K562 (cell line): ENCODE measurements around the gene MAST4. TPM values are rescaled to one million over a fixed set of nuclear protein-coding genes. Genes with fewer than 3 reads are reported as not detected.

Source experiments
- ATAC-seq: fragments of 200-7000 bp; cut with Tn5 transposase; 3 replicates; pipeline ENCODE4 v1.9.1; 2020; ENCODE audit warnings: moderate library complexity
- BruUV-seq: library from RNA; stranded (reverse); fragments of 400-500 nt; replicated peaks from 2 replicates; lab custom pipeline; 2021; lab: Mats Ljungman, UMichigan
- CTCF ChIA-PET: fragments of 300-600 bp; formaldehyde crosslinking; extraction: SDS; loops from one replicate; lab custom pipeline; 2021; ENCODE audit warnings: low intra/inter-chr PET ratio; lab: Yijun Ruan, JAX
- POLR2A ChIA-PET: fragments of 300-600, 350-650 bp; sonication (Branson Sonifier 250); formaldehyde crosslinking; extraction: SDS; loops from one replicate; lab custom pipeline; 2021; ENCODE audit warnings: antibody characterized with exemption, inconsistent platforms; lab: Yijun Ruan, JAX
- DNase-seq, 4 experiments: peaks; one replicate each; pipeline versions ENCODE4 v3.0.0 to v3.0.0-alpha.2; 2011 to 2018; ENCODE audit warnings: low spot score in 3 of 4, mixed read lengths in 3 of 4; ENCODE audit errors: extremely low read depth in 1 of 4
- FAIRE-seq: peaks from 2 replicates; lab custom pipeline; 2011; peaks lifted over from hg19 to GRCh38; lab: Jason Lieb, UNC
- H2AFZ ChIP-seq: 2 replicates; pipeline ENCODE4 v1.6.0; 2011; ENCODE audit warnings: low read depth, low read length, control low read depth, inconsistent platforms
- H3K27ac ChIP-seq: fragments of 200-600 bp; 3 replicates; pipeline ENCODE4 v1.8.0; 2011; ENCODE audit warnings: low read depth, mild to moderate bottlenecking, control low read depth, inconsistent platforms, low read length, moderate library complexity, mixed read lengths; ENCODE audit errors: extremely low read depth
- H3K27me3 ChIP-seq, 2 experiments: fragments of 300-600 bp in 1 of 2; 2 replicates in 1 of 2; 3 replicates in 1 of 2; pipeline versions ENCODE4 v1.6.0 to v1.8.0; 2011; ENCODE audit warnings: inconsistent platforms in 2 of 2, low read length in 2 of 2, mild to moderate bottlenecking in 1 of 2, mixed read lengths in 1 of 2, moderate library complexity in 1 of 2; ENCODE audit not compliant: control insufficient read depth in 2 of 2, insufficient read depth in 2 of 2
- H3K36me3 ChIP-seq: fragments of 300-600 bp; 3 replicates; pipeline ENCODE4 v1.8.0; 2011; ENCODE audit warnings: mild to moderate bottlenecking, low read length, inconsistent platforms; ENCODE audit not compliant: control insufficient read depth, insufficient read depth
- H3K4me1 ChIP-seq, 2 experiments: fragments of 200-600 bp in 1 of 2; replicated peaks in 1 of 2; 2 replicates in 1 of 2; 3 replicates in 1 of 2; pipeline versions ENCODE4 v1.5.1 to v1.8.0; 2011; ENCODE audit warnings: inconsistent platforms in 2 of 2, low read length in 2 of 2, mild to moderate bottlenecking in 1 of 2, mixed read lengths in 1 of 2, moderate library complexity in 1 of 2; ENCODE audit not compliant: control insufficient read depth in 2 of 2, insufficient read depth in 2 of 2
- H3K4me2 ChIP-seq: 2 replicates; pipeline ENCODE4 v1.6.1; 2011; ENCODE audit warnings: low read length, control low read depth, inconsistent platforms, mixed read lengths; ENCODE audit not compliant: insufficient read depth
- H3K4me3 ChIP-seq: fragments of 200-600 bp; sonication (generic), shearing (Covaris generic); 2 replicates; pipeline ENCODE4 v1.5.1; 2016; ENCODE audit warnings: control low read depth, inconsistent platforms
- H3K79me2 ChIP-seq: fragments of 200-600 bp; 3 replicates; pipeline ENCODE4 v1.8.0; 2011; ENCODE audit warnings: low read length, inconsistent platforms; ENCODE audit not compliant: control insufficient read depth, insufficient read depth
- H3K9ac ChIP-seq, 2 experiments: 2 replicates each; pipeline versions ENCODE4 v1.6.0 to v1.6.1; 2011; ENCODE audit warnings: low read depth in 2 of 2, low read length in 2 of 2, control low read depth in 1 of 2, inconsistent platforms in 1 of 2, mild to moderate bottlenecking in 1 of 2, mixed read lengths in 1 of 2; ENCODE audit not compliant: insufficient read depth in 1 of 2
- H3K9me1 ChIP-seq: one replicate; pipeline ENCODE4 v1.6.0; 2011; ENCODE audit warnings: inconsistent platforms, mild to moderate bottlenecking, low read length, moderate library complexity; ENCODE audit not compliant: control insufficient read depth, insufficient read depth
- H3K9me3 ChIP-seq: replicated peaks from 2 replicates; pipeline ENCODE4 v1.5.1; 2011; ENCODE audit warnings: low read depth, low read length, inconsistent platforms; ENCODE audit not compliant: control insufficient read depth, insufficient read depth
- H4K20me1 ChIP-seq: replicated peaks from 2 replicates; pipeline ENCODE4 v1.6.1; 2011; ENCODE audit warnings: low read length, inconsistent platforms, mixed read lengths; ENCODE audit not compliant: control insufficient read depth, insufficient read depth
- ADNP ChIP-seq: fragments of 200-800 bp; sonication (Bioruptor generic); IDR thresholded peaks from 2 replicates; pipeline ENCODE4 v1.6.1; 2016; ENCODE audit warnings: missing genetic modification characterization, missing compliant biosample characterization
- ATF1 ChIP-seq, 2 experiments: fragments of 450-650 bp in 1 of 2; IDR thresholded peaks; 2 replicates each; pipeline ENCODE4 v1.6.1; 2016; ENCODE audit warnings: missing compliant biosample characterization in 1 of 2, missing genetic modification characterization in 1 of 2
- BCOR ChIP-seq: fragments of 450-650 bp; IDR thresholded peaks from 2 replicates; pipeline ENCODE4 v1.6.1; 2016
- DIDO1 ChIP-seq: fragments of 450-650 bp; IDR thresholded peaks from 2 replicates; pipeline ENCODE4 v1.6.1; 2016; ENCODE audit warnings: low read depth, missing biosample characterization, missing genetic modification characterization
- OTX1 ChIP-seq: fragments of 450-650 bp; formaldehyde crosslinking; IDR thresholded peaks from 2 replicates; pipeline ENCODE4 v1.4.0; 2022; ENCODE audit warnings: mild to moderate bottlenecking
- PHB2 ChIP-seq: fragments of 450-650 bp; IDR thresholded peaks from 2 replicates; pipeline ENCODE4 v1.6.1; 2017; ENCODE audit warnings: low read depth
- SOX6 ChIP-seq: fragments of 450-650 bp; IDR thresholded peaks from 2 replicates; pipeline ENCODE4 v1.6.1; 2014; ENCODE audit warnings: mild to moderate bottlenecking
- SPI1 ChIP-seq: IDR thresholded peaks from 2 replicates; pipeline ENCODE4 v1.6.1; 2011; ENCODE audit warnings: low read depth, low read length, control low read depth, borderline replicate concordance
- SRSF1 ChIP-seq: fragments of 200-400 bp; formaldehyde crosslinking; IDR thresholded peaks from 2 replicates; pipeline ENCODE4 v1.6.1; 2017; ENCODE audit warnings: mild to moderate bottlenecking, low read depth, low read length, moderate library complexity
- ZKSCAN8 ChIP-seq: fragments of 200-800 bp; sonication (Bioruptor generic); IDR thresholded peaks from 2 replicates; pipeline ENCODE4 v1.6.1; 2016; ENCODE audit warnings: missing genetic modification characterization, missing compliant biosample characterization
- ZNF384 ChIP-seq: IDR thresholded peaks from 2 replicates; pipeline ENCODE4 v1.6.1; 2012; ENCODE audit warnings: low read depth, low read length, improper control_type of control experiment
- WGBS: fragments of 100-300 bp; shearing (Covaris generic); methylation state at CpG from one replicate; pipeline ENCODE4 v1.1.6; 2016; ENCODE audit warnings: low coverage, mixed read lengths; ENCODE audit not compliant: insufficient coverage; ENCODE audit errors: missing lambda C conversion rate; 5-methylcytosine and 5-hydroxymethylcytosine counted together
- in situ Hi-C: fragments of 300-500 bp; cut with MboI; formaldehyde crosslinking; loops from 4 replicates; pipeline ENCODE4 v1.15.0; 2018; ENCODE audit warnings: inconsistent platforms, mixed read lengths
- intact Hi-C: fragments of 100-400 bp; cut with micrococcal nuclease; formaldehyde crosslinking; loops from 2 replicates; pipeline ENCODE4 v1.14.2; 2022
- polyA plus RNA-seq, 8 experiments: library from polyadenylated mRNA; depleted of rRNA in 4 of 8; stranded (reverse) in 5 of 8; unstranded in 3 of 8; fragments of >200 nt; fragmentation: Nextera tagmentation in 2 of 8; fragmentation: Illumina TruSeq in 1 of 8; extraction: Ambion mirVana in 2 of 8; extraction: Trizol in 1 of 8; gene quantifications; 2 replicates each; pipeline versions ENCODE4 v1.2.1 to v1.2.3, GENCODE V29; 2011 to 2014; ENCODE audit warnings: inconsistent platforms in 1 of 8, missing spikeins in 1 of 8
- total RNA-seq, 7 experiments: library from RNA; depleted of rRNA in 6 of 7; stranded (reverse); fragments of >200 nt in 6 of 7; fragmentation: Illumina TruSeq in 2 of 7; extraction: Trizol in 2 of 7; gene quantifications; 2 replicates each; pipeline versions ENCODE4 v1.2.1 to v1.2.3, GENCODE V29; 2011 to 2021; ENCODE audit warnings: low replicate concordance in 1 of 7
- TF ChIP-seq, protein P1 (sequence below): sonication (generic); formaldehyde crosslinking; IDR thresholded peaks from 2 replicates; pipeline ENCODE4 v1.5.0; 2020; ENCODE audit warnings: missing genetic modification reagents
- TF ChIP-seq, protein P2 (sequence below), 2 experiments: fragments of 250-450 bp in 1 of 2; fragments of 450-650 bp in 1 of 2; sonication (Bioruptor Pico) in 1 of 2; IDR thresholded peaks; 2 replicates each; pipeline versions ENCODE4 v1.6.1 to v1.8.0; 2016 to 2021; ENCODE audit warnings: mild to moderate bottlenecking in 2 of 2, moderate library complexity in 2 of 2, missing compliant biosample characterization in 1 of 2, missing genetic modification characterization in 1 of 2
- TF ChIP-seq, protein P3 (sequence below): fragments of 250-450 bp; sonication (Bioruptor Pico); IDR thresholded peaks from 2 replicates; pipeline ENCODE4 v1.4.0; 2020

The MAST4 gene
- total and polyA plus RNA-seq, 9 of the 15 experiments (the other 6 are each of a cell fraction or from before 2014, with no cell fraction given): 0.88 to 10.1 (median 5.2) TPM

DNA sequence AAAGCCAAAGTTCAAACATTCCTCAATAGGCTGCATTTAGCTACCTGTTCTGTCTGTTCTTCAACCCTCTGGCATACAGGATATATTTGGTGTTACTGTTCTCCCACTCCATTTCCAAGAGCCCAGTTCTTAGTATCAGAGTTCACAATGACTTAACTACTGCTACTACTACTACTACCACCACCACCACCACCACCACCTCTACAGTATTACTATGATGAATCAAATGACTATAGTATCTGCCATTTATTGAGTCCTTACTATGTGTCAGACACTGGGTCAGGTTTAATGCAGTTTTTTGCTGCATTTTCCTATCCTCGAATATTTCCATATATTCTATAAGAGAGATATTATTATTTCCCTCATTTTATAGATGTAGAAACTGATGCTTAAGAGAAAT, 601.3 kb downstream of the MAST4 start:
- in situ Hi-C loops: no loop called here
- Histone ChIP-seq H4K20me1 (no peaks in the 10 kb centered on the region), H3K9me1 (no peaks in the 10 kb centered on the region), H3K27ac (no peak overlapping the region), H3K79me2 (no peaks in the 10 kb centered on the region), H3K36me3 (no peaks in the 10 kb centered on the region), H3K4me2 (no peak overlapping the region), H3K9ac (no peak overlapping the region), H2AFZ (no peak overlapping the region), H3K4me3 (no peak overlapping the region), H3K9me3 (no peaks in the 10 kb centered on the region), H3K27me3 (peaks cover 0 to 13% of the 10 kb centered on the region in 2 experiments; a peak in 2 of 5 replicates), H3K4me1 (no peaks in the 10 kb centered on the region)
- FAIRE-seq: no peak
- ChIA-PET POLR2A (interaction anchor here (0.8 kb wide), 1 partner anchor 378 kb away, joined by 3 read pairs; no protein-coding TSS in a partner anchor), CTCF (no interaction called here)
- no peak for ATAC-seq
- intact Hi-C loops: no loop called here
- TF ChIP-seq, protein P1, sequence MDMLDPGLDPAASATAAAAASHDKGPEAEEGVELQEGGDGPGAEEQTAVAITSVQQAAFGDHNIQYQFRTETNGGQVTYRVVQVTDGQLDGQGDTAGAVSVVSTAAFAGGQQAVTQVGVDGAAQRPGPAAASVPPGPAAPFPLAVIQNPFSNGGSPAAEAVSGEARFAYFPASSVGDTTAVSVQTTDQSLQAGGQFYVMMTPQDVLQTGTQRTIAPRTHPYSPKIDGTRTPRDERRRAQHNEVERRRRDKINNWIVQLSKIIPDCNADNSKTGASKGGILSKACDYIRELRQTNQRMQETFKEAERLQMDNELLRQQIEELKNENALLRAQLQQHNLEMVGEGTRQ (CRISPR knock-in tag): no peak
- TF ChIP-seq ZNF384 (no peak), ZKSCAN8 (no peak), PHB2 (no peak), BCOR (no peak), SOX6 (no peak), ADNP (tag) (no peak), DIDO1 (tag) (no peak), ATF1 (CRISPR knock-in tag; IDR thresholded peaks at IDR 0.05) (no peak), ATF1 (tag; IDR thresholded peaks at IDR 0.05) (no peak), SRSF1 (no peak), OTX1 (no peak), SPI1 (no peak)
- TF ChIP-seq, protein P2, sequence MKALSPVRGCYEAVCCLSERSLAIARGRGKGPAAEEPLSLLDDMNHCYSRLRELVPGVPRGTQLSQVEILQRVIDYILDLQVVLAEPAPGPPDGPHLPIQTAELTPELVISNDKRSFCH (CRISPR knock-in tag; IDR thresholded peaks at IDR 0.05): no peak
- TF ChIP-seq, protein P2 (tag; IDR thresholded peaks at IDR 0.05): no peak
- TF ChIP-seq, protein P3, sequence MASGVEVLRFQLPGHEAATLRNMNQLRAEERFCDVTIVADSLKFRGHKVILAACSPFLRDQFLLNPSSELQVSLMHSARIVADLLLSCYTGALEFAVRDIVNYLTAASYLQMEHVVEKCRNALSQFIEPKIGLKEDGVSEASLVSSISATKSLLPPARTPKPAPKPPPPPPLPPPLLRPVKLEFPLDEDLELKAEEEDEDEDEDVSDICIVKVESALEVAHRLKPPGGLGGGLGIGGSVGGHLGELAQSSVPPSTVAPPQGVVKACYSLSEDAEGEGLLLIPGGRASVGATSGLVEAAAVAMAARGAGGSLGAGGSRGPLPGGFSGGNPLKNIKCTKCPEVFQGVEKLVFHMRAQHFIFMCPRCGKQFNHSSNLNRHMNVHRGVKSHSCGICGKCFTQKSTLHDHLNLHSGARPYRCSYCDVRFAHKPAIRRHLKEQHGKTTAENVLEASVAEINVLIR (CRISPR knock-in tag): no peak
- BruUV-seq: no TSS peak
- WGBS: 0% methylated on average over 1 of the region's 1 CpG
- no peak for DNase-seq
